ENCODE results near the gene GRIK3.
"Not testable (repeated sequence)": the region's sequence is repeated elsewhere in the genome, so short reads cannot be mapped to it uniquely, and the experiment has no call there.

Gene GRIK3

GRCh38 chr1:36934061-36934460 is 100.3 kb downstream of the GRIK3 start:
- peak; percentile 36 for DNase-seq

DNA sequence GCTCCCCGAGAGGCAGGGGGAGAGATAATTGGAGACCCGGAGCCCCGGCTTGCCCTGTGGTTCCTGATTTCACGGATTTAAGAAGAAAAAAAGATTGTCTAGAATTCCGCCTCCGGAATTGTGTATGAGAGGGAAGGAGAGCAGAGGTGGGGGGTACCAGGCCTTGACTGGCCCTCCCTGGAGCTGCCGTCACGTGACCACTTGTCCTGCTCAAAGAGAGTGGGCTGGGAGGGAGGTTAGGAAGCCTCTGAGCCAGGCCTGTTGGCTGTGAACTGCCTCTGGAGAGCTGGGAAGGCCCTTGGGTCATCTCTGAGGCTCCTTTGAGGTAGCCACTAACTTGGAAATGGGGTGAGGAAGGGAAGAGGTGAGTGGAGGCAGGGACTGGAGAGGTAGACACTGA is 106.5 kb downstream of the GRIK3 start:
- DNase-seq, result no peak

- DNase-seq, result no peak
These were observed 109.1 kb downstream of the GRIK3 start for GRCh38 chr1:36925251-36925650.

GRCh38 chr1:36924282-36924811 is 110.0 kb downstream of the GRIK3 start:
- no peak for DNase-seq

DNA sequence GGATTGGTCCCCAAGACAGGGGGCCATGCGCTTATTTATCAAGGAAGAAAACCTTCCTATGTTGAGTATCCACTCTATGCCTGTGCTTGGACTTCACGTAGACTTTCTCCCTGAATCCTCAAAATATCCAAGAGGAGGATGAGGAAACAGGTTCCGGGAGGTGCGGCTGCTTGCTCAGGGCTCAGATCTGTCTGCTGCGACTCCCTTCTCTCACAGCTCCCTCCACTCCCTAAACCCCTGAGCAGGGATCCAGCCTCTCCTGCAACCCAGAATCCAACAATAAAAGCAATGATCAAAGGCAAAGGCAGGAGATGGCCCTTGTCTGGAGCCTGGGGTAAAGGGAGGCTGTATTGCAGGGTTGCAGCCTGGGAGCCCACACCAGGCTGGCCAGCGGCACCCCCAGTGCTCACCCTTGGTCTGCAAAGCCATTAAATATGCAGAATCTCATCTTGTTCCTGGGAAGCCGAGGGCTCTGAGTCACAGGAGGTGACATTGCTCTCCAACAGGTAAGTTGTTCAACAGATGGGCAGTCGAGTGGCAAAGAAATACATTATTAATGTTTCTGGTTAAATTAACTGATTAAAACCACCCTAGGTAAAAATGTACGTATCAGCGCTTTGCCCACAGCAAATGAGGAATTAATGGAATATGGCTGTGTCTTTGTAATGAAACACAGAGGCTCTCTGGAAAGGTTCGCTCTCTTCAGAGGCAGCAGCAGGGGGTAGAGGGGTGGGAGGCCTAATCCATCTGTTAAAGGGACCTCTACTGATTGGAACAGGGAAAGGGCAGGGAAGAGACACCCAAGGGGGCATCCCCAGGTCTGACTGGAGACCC is 111.5 kb downstream of the GRIK3 start:
- DNase-seq, result no peak

DNA sequence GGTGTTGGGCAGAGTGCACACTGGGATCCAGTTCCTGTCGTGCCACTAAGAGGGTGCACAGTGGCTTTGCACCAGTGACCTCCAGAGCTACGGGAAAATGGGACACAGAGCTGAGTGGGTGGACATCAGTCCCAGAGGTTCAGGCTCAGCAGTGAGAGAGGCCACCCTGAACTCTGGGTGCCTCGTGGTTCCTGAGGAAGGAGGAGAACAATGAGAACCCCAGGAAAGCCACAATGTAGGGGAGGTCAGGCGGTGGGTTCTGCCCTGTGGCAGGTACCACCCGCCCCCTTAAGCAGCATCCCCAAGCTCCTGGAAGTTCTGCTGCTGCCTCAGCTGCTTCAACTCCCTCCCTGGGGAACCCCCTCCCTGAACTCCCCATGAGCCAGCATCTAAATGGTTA is 112.2 kb downstream of the GRIK3 start:
- no peak for DNase-seq

DNA sequence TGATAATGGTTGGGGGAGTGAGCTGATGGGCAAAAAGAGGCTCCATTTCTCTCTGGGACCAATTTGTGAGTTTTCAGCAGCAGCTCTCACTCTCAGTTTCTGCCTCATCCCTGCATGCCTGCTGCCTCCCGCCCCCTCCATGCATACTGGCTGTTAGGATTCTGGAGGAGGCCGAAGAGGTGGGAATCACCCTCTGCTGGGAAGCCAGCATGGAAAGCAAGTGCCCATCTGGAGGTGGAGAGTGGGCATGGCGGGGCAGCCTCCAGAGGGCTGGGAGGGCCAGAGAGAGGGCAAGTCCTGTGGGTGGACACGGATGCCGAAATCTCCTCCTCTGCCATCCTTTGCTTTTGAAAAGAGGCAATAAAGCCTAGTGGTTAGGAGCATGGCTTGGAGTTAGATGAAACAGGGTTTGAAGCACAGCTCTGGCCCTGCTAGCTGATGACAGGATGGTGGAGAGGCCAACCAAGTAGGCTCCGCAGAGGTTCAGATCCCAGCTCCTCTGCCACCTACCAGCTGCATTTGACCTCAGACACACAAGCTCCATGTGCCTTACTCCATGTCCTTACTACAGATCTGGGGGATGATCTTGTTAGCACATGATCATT is 113.4 kb downstream of the GRIK3 start:
- no peak for DNase-seq

DNA sequence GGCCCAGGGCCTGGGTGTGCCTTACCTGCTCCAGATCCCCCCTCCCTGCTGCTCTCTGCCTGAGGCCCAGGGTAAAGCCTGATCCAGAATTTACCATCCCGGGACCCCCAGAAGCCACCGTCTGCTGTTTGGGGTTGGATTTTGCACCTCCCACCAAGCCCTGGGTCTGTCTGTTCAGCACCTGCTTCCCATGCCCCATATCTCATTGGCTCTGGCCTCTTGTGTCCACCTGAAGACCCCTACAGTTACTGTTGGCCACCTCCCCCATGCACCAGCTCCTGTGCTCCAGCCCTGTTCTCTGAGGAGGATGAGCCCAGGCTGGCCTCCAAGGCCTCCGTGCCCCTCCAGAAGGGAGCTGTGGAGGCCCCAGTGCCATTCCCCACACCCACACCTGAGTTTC is 113.9 kb downstream of the GRIK3 start:
- DNase-seq, result no peak

DNA sequence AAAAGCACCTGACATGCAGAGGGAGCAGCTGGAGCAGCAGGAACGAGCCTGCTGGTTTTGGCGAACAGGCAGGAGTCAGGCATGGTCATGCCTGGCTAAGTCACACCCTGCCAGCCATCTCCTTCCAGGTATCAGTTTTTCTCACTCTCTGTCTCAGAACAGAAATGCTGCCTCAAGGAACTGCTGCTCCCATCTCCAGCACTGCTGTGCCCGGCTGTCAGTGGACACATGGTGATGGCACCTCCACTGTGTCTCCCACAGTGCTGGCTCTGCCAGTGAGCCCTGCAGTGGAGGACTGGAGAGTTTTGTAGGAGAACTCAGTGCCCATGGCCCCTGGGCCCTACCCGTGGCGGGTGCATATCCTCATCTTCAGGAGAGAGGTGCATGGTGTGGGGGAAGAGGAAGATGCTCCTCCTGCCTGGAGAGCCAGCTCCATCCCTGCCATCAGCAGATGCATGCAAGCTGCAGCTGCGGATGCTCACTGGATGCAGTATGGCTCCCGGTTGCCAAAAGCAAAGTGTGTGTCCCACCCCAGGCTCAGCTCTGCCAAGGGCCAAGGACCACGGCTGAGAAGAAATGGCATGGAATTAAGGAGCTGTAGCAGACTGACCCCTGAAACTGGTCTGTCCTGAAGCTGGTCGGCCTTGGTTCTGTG is 114.7 kb downstream of the GRIK3 start:
- no peak for DNase-seq

DNA sequence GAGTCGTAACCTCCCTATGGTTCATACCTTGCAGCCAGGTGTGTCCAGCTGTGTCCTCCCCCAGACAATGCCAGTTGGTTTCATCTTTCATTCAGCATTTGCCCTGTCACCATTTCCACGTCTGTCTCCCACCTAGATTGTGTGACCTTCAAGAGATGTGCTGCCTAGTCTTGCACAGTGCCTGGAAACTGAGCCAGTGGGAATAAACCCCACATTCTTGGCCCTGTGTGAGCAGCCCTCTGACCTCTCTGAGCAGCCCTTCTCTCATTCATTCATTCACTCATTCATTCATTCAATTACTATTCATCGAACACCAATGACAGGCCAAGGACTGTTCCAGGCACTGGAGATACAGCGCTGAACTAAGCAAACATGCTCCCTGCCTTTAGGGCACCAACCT is 115.7 kb downstream of the GRIK3 start:
- DNase-seq, result no peak

DNA sequence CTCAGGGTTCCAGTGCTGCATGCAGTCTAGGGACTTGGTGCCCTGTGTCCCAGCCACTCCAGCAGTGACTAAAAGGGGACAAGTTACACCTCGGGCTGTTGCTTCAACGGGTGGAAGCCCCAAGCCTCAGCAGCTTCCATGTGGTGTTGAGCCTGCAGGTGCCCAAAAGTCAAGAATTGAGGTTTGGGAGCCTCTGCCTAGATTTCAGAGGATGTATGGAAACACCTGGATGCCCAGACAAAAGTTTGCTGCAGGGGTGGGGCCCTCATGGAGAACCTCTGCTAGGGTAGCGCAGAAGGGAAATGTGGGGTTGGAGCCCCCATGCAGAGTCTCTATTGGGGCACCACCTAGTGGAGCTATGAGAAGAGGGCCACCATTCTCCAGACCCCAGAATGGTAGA is 117.8 kb downstream of the GRIK3 start:
- not testable (repeated sequence) for DNase-seq

GRCh38 chr1:36913484-36914060 is 120.7 kb downstream of the GRIK3 start:
- peak; percentile 41 for DNase-seq

DNA sequence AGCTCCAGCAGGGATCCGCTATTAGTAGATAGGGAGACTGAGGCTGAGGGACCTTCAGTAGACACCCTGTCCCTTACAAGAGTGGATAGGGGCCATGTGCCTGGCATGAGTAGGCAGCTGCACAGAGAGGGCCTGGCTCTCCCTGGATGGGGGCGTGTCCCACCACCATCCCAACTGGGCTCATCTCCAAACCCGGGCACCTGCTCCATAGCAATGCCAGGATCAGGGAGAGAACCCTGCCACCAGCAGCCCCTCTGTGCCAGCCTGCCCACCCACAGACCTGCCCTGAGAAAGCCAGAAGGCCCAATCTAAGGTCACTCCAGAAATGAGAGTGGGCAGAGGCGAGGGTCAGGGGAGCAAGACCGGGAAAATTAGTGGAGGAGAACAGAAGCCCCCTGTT is 121.3 kb downstream of the GRIK3 start:
- DNase-seq, result peak; percentile 36

- no peak for DNase-seq
These were observed 121.9 kb downstream of the GRIK3 start for GRCh38 chr1:36912365-36912865.

GRCh38 chr1:36911561-36912364 is 122.6 kb downstream of the GRIK3 start:
- no peak for DNase-seq

DNA sequence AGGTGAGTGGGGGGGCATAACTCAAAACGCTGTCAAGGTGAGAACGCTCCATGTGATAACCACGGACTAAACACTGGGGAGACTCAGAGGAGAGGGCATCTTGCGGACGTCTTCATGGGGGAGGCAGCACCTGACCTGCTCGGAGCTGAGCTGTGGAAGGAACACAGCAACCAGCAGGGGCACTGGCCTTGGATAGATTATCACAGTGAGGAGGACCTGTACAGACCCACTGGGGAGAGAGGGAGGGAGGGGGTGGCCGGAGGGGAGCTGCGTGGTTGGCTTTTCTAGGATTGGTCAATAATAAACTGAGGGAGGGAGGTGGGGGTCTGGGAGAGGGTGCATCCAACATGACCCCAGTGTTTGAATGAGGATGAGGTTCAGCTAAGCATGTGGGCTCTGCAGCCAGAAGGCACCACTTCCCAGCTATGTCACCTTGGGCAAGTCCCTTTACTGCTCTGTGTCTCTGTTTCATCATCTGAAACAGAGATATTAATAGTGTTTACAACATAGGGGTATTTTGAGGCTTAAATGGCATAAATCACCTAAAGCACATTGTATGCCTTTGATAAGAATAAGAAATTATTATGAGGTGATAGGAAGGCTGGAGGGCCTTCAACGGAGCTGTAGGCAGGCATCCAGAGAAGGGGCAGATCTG is 123.3 kb downstream of the GRIK3 start:
- DNase-seq, result no peak

DNA sequence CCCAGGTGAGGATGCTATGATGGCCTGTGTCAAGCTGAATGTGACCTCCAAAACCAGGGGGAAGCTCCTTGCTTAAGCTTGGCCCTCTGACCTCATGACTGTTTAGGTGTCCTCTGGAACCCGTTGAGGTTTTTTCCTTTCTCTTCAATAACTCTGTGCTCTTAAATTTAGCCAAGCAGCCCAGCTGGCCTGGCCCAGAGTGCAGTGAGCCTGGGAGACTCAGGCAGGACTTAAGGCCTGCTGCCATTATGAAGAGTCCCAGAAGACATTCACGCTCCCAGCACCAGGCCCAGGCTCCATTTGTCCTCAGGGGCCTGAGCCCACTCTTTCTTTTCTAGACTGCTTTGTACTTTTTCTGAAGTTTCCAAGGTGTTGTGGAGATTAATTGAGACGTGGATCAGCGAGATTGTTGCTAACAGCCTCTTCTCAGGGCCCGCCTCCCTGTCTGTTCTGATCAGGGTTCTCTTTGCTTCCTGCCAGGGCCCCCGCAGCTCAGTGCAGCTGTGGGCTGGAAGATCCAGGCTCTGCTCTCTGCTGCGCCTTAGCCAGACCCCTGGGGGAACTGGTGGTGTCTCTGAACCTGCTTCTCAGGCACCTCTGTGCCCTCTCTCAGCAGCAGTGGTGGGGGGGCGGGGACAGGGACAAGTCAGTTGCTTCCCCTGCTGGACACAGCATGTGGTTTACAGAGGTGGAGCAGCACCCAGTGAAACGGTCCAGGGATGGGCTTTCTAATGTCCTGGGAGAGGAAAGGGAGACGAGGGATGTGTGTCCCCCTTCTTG is 124.2 kb downstream of the GRIK3 start:
- no peak for DNase-seq

GRCh38 chr1:36909359-36909758 is 125.0 kb downstream of the GRIK3 start:
- not testable (repeated sequence) for DNase-seq

DNA sequence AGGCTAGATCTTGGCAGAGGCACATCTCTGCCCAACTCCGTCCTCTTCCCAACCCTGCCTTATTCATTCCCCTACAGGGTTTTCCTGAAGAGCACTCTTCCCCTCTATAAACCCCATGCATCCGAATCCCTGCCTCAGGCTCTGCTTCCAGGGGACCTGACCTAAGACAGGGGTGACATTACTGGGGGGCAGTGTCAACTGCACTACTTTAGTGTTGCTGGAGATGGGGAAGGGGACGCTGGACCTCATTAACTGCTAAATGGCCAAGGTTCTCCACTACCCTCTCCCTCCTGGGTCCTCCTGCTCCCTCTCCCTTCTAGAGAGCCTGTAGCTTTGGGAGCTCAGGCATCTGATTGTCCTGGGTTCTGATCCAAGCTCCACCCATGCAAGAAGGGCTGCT is 126.2 kb downstream of the GRIK3 start:
- no peak for DNase-seq

GRCh38 chr1:36906555-36906954 is 127.8 kb downstream of the GRIK3 start:
- no peak for DNase-seq

DNA sequence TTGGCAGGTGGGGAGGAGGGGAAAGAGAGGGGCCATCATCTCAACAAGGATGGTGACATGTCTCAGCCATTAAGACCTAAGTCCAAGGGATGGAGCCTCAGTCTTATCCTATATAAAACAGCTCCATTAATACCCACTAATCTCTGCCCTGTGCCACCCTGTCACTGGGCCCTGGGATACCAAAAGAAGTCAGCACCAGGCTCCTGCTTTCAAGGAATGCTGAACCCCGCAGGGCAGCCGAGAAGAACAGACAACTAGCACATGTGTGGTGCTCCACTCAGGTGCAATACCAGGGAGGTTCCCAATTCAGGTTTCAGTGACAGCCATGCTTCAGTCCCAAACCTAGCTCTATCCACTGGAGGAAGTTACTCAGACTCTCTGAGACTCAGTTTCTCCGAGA is 128.4 kb downstream of the GRIK3 start:
- no peak for DNase-seq
